K562 (cell line): Measurements from ENCODE around the gene HMOX2.

Source experiments
- CHD2 ChIP-seq: IDR thresholded peaks from 2 replicates; pipeline ENCODE4 v1.6.1; 2011; ENCODE audit warnings: low read depth, low read length
- CHD4 ChIP-seq: fragments of 200-600 bp; sonication (generic); IDR thresholded peaks from 3 replicates; pipeline ENCODE4 v1.6.1; 2012; ENCODE audit warnings: low read depth, mild to moderate bottlenecking, mixed read lengths, low read length, inconsistent platforms; ENCODE audit not compliant: insufficient read depth, insufficient replicate concordance, poor library complexity, severe bottlenecking
- CTCF ChIP-seq, 3 experiments: IDR thresholded peaks in 2 of 3; conservative IDR thresholded peaks in 1 of 3; 2 replicates each; pipeline ENCODE4 v1.5.1; 2011 to 2012; ENCODE audit warnings: low read length in 3 of 3, mild to moderate bottlenecking in 3 of 3, control low read depth in 2 of 3, improper control_type of control experiment in 1 of 3, inconsistent platforms in 1 of 3, low read depth in 1 of 3, mixed read lengths in 1 of 3, moderate library complexity in 1 of 3; ENCODE audit not compliant: insufficient read depth in 2 of 3
- E2F6 ChIP-seq, 2 experiments: IDR thresholded peaks; 2 replicates each; pipeline ENCODE4 v1.6.1; 2011; ENCODE audit warnings: borderline replicate concordance in 1 of 2, control low read depth in 1 of 2, low read depth in 1 of 2, low read length in 1 of 2, mild to moderate bottlenecking in 1 of 2, mixed read lengths in 1 of 2, moderate library complexity in 1 of 2; ENCODE audit not compliant: insufficient read depth in 1 of 2, insufficient read length in 1 of 2, poor library complexity in 1 of 2, severe bottlenecking in 1 of 2; ENCODE audit errors: extremely low read depth in 1 of 2
- FOSL1 ChIP-seq: fragments of 200-800 bp; sonication (Bioruptor generic); conservative IDR thresholded peaks from 2 replicates; pipeline ENCODE4 v1.6.1; 2016; ENCODE audit warnings: missing genetic modification characterization, missing compliant biosample characterization
- HCFC1 ChIP-seq: IDR thresholded peaks from 2 replicates; pipeline ENCODE4 v1.6.1; 2012; ENCODE audit warnings: low read depth, low read length, improper control_type of control experiment
- JUN ChIP-seq, 2 experiments: sonication (generic) in 1 of 2; formaldehyde crosslinking in 1 of 2; IDR thresholded peaks; 2 replicates each; pipeline versions ENCODE4 v1.6.1 to v1.8.0; 2012 to 2022; ENCODE audit warnings: borderline replicate concordance in 2 of 2, mild to moderate bottlenecking in 2 of 2, improper control_type of control experiment in 1 of 2, low read depth in 1 of 2, low read length in 1 of 2, missing genetic modification reagents in 1 of 2
- MTA1 ChIP-seq: fragments of 450-650 bp; IDR thresholded peaks from 2 replicates; pipeline ENCODE4 v1.6.1; 2017; ENCODE audit warnings: borderline replicate concordance
- NRF1 ChIP-seq, 2 experiments: fragments of 450-650 bp; IDR thresholded peaks in 1 of 2; conservative IDR thresholded peaks in 1 of 2; 2 replicates each; pipeline ENCODE4 v1.6.1; 2014; ENCODE audit warnings: mild to moderate bottlenecking in 2 of 2
- POLR2AphosphoS5 ChIP-seq: IDR thresholded peaks from 2 replicates; pipeline ENCODE4 v1.6.1; 2011; ENCODE audit warnings: mild to moderate bottlenecking, low read depth, low read length, moderate library complexity; ENCODE audit not compliant: control insufficient read depth, insufficient read depth
- RCOR1 ChIP-seq, 2 experiments: IDR thresholded peaks; 2 replicates each; pipeline ENCODE4 v1.6.1; 2012; ENCODE audit warnings: low read depth in 2 of 2, low read length in 2 of 2, borderline replicate concordance in 1 of 2, improper control_type of control experiment in 1 of 2
- ZNF146 ChIP-seq: IDR thresholded peaks from one replicate; pipeline ENCODE4 v1.6.1; 2018; ENCODE audit warnings: missing compliant biosample characterization; ENCODE audit not compliant: unreplicated experiment
- ZNF384 ChIP-seq: IDR thresholded peaks from 2 replicates; pipeline ENCODE4 v1.6.1; 2012; ENCODE audit warnings: low read depth, low read length, improper control_type of control experiment
- TF ChIP-seq, protein P1 (sequence below): fragments of 450-650 bp; formaldehyde crosslinking; IDR thresholded peaks from 2 replicates; pipeline ENCODE4 v1.4.0; 2020; ENCODE audit warnings: mild to moderate bottlenecking, mixed read lengths

DNA sequence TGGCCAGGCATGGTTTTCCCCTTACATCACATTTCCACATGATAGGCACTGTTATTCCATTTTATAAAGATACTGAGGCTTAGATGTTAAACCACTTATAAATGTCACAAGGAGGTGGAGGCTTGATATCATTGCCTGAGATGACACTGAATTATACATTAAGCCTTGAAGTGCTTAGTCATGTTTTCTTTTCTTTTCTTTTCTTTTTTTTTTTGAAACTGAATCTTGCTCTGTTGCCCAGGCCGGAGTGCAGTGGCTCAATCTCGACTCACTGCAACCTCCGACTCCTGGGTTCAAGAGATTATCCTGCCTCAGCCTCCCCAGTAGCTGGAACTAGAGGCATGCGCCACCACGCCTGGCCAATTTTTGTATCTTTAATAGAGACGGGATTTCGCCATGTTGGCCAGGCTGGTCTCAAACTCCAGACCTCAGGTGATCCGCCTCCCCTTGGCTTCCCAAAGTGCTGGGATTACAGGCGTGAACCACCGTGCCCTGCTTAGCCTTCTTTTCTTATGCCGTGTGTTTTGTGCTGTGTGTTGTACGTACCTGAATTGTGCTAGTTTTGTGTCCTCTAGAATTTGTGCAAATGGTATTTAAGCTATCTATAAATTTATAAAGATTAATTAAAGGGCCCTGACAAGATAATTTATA lies 49.4 kb upstream of the HMOX2 start:
- TF ChIP-seq, protein P1, sequence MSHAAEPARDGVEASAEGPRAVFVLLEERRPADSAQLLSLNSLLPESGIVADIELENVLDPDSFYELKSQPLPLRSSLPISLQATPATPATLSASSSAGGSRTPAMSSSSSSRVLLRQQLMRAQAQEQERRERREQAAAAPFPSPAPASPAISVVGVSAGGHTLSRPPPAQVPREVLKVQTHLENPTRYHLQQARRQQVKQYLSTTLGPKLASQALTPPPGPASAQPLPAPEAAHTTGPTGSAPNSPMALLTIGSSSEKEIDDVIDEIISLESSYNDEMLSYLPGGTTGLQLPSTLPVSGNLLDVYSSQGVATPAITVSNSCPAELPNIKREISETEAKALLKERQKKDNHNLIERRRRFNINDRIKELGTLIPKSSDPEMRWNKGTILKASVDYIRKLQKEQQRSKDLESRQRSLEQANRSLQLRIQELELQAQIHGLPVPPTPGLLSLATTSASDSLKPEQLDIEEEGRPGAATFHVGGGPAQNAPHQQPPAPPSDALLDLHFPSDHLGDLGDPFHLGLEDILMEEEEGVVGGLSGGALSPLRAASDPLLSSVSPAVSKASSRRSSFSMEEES (CRISPR knock-in tag) = no peak
- TF ChIP-seq CHD4 (no peak), ZNF384 (no peak), RCOR1 (IDR thresholded peaks at IDR 0.05; ENCODE audit: borderline replicate concordance in 1 of 2, low read depth in 2 of 2, low read length in 2 of 2) (no peak), NRF1 (conservative IDR thresholded peaks at IDR 0.05 in 1 of 2, IDR thresholded peaks at IDR 0.05 in 1 of 2) (no peak), CTCF (IDR thresholded peaks at IDR 0.05 in 2 of 3, conservative IDR thresholded peaks at IDR 0.05 in 1 of 3; ENCODE audit: insufficient read depth in 2 of 3, low read depth in 1 of 3, low read length in 3 of 3) (no peak), MTA1 (no peak), FOSL1 (tag) (no peak), E2F6 (IDR thresholded peaks at IDR 0.05; ENCODE audit: borderline replicate concordance in 1 of 2, extremely low read depth in 1 of 2, insufficient read depth in 1 of 2, insufficient read length in 1 of 2, low read depth in 1 of 2, low read length in 1 of 2, poor library complexity in 1 of 2, severe bottlenecking in 1 of 2) (no peak), POLR2AphosphoS5 (no peak), CHD2 (no peak), HCFC1 (no peak), ZNF146 (CRISPR knock-in tag) (no peak), JUN (IDR thresholded peaks at IDR 0.05; ENCODE audit: borderline replicate concordance, low read depth, low read length) (no peak), JUN (CRISPR knock-in tag; IDR thresholded peaks at IDR 0.05; ENCODE audit: borderline replicate concordance) (no peak)
